HG03442 (cell line): ENCODE data around the gene TBC1D2.

Experiments used
- ATAC-seq: cut with Tn5 transposase; IDR thresholded peaks from one replicate; pipeline ENCODE4 v1.9.1; 2021; ENCODE audit warnings: mild to moderate bottlenecking, moderate library complexity; ENCODE audit not compliant: unreplicated experiment

The TBC1D2 gene

GRCh38 chr9:98218562-98219363, 36.7 kb downstream of the TBC1D2 start:
- no peak for ATAC-seq

GRCh38 chr9:98217255-98217654, 38.2 kb downstream of the TBC1D2 start:
- no peak for ATAC-seq

- ATAC-seq = no peak
These were observed 39.1 kb downstream of the TBC1D2 start for GRCh38 chr9:98216391-98216790.

- no peak for ATAC-seq
These were observed 39.6 kb downstream of the TBC1D2 start for GRCh38 chr9:98215821-98216220.

GRCh38 chr9:98215271-98215670, 40.2 kb downstream of the TBC1D2 start:
- no peak for ATAC-seq

- no peak for ATAC-seq
These were observed 40.6 kb downstream of the TBC1D2 start for GRCh38 chr9:98214811-98215210.

- no peak for ATAC-seq
These were observed 44.2 kb downstream of the TBC1D2 start for GRCh38 chr9:98211260-98211659.

GRCh38 chr9:98210435-98210834, 45.0 kb downstream of the TBC1D2 start:
- ATAC-seq = no peak

- no peak for ATAC-seq
These were observed 45.9 kb downstream of the TBC1D2 start for GRCh38 chr9:98209530-98209929.

GRCh38 chr9:98208635-98209034, 46.8 kb downstream of the TBC1D2 start:
- no peak for ATAC-seq

- no peak for ATAC-seq
These were observed 47.8 kb downstream of the TBC1D2 start for GRCh38 chr9:98207606-98208005.

GRCh38 chr9:98206754-98207153, 48.7 kb downstream of the TBC1D2 start:
- ATAC-seq = no peak

GRCh38 chr9:98204692-98205091, 50.8 kb downstream of the TBC1D2 start:
- no peak for ATAC-seq

- no peak for ATAC-seq
These were observed 52.3 kb downstream of the TBC1D2 start for GRCh38 chr9:98203153-98203552.

GRCh38 chr9:98202252-98202651, 53.2 kb downstream of the TBC1D2 start:
- no peak for ATAC-seq

GRCh38 chr9:98201749-98202148, 53.7 kb downstream of the TBC1D2 start:
- no peak for ATAC-seq

GRCh38 chr9:98201102-98201501, 54.3 kb downstream of the TBC1D2 start:
- ATAC-seq = peak; percentile 76

- ATAC-seq = no peak
These were observed 55.9 kb downstream of the TBC1D2 start for GRCh38 chr9:98199388-98200033.

- ATAC-seq = no peak
These were observed 59.8 kb downstream of the TBC1D2 start for GRCh38 chr9:98195671-98196070.

- ATAC-seq = no peak
These were observed 62.0 kb downstream of the TBC1D2 start for GRCh38 chr9:98193336-98193944.

- peak; percentile 65 for ATAC-seq
These were observed 62.7 kb downstream of the TBC1D2 start, which contains the start of gene CORO2A for GRCh38 chr9:98192503-98193335. Gene CORO2A, minus strand, starts transcription at chr9:98192637. Its CDS starts 34,977 bp downstream, at chr9:98157660.
